H9 (cell line): Measurements from ENCODE around the gene CCT7. TPM values are rescaled to one million over a fixed set of nuclear protein-coding genes. Genes with fewer than 3 reads are reported as not detected.

Experiments
- DNase-seq: peaks from one replicate; pipeline ENCODE4 v3.0.0-alpha.2; 2017
- H2AFZ ChIP-seq: one replicate; pipeline ENCODE4 v1.6.1; 2013; ENCODE audit warnings: mild to moderate bottlenecking, low read length, control low read depth, moderate library complexity
- H2AK5ac ChIP-seq: 2 replicates; pipeline ENCODE4 v1.6.1; 2013; ENCODE audit warnings: low read length, control low read depth, mixed read lengths; ENCODE audit not compliant: insufficient read length
- H2BK120ac ChIP-seq: one replicate; pipeline ENCODE4 v1.6.1; 2013; ENCODE audit warnings: low read depth, mild to moderate bottlenecking, low read length, control low read depth, inconsistent platforms; ENCODE audit not compliant: poor library complexity, severe bottlenecking
- H2BK12ac ChIP-seq: 2 replicates; pipeline ENCODE4 v1.6.1; 2013; ENCODE audit warnings: low read length, control low read depth, mixed read lengths, low read depth; ENCODE audit not compliant: insufficient read length
- H2BK15ac ChIP-seq: 2 replicates; pipeline ENCODE4 v1.6.1; 2013; ENCODE audit warnings: low read depth, low read length, control low read depth
- H2BK20ac ChIP-seq: one replicate; pipeline ENCODE4 v1.6.1; 2013; ENCODE audit warnings: low read depth, mild to moderate bottlenecking, low read length, control low read depth, inconsistent platforms; ENCODE audit not compliant: poor library complexity, severe bottlenecking
- H2BK5ac ChIP-seq: 2 replicates; pipeline ENCODE4 v1.6.1; 2013; ENCODE audit warnings: low read length, control low read depth, mixed read lengths; ENCODE audit not compliant: insufficient read length
- H3K14ac ChIP-seq: 2 replicates; pipeline ENCODE4 v1.6.1; 2013; ENCODE audit warnings: low read length, control low read depth; ENCODE audit not compliant: insufficient read depth
- H3K18ac ChIP-seq: 2 replicates; pipeline ENCODE4 v1.6.1; 2013; ENCODE audit warnings: low read depth, mild to moderate bottlenecking, mixed read lengths, low read length, control low read depth; ENCODE audit not compliant: insufficient read length
- H3K23ac ChIP-seq: 2 replicates; pipeline ENCODE4 v1.6.1; 2013; ENCODE audit warnings: low read length, control low read depth, mixed read lengths, low read depth; ENCODE audit not compliant: insufficient read length
- H3K23me2 ChIP-seq: 2 replicates; pipeline ENCODE4 v1.6.1; 2013; ENCODE audit warnings: low read depth, mild to moderate bottlenecking, mixed read lengths, low read length, control low read depth; ENCODE audit not compliant: insufficient read length, poor library complexity, severe bottlenecking
- H3K27ac ChIP-seq: 2 replicates; pipeline ENCODE4 v1.5.1; 2013; ENCODE audit warnings: low read length, control low read depth, mixed read lengths, low read depth; ENCODE audit not compliant: insufficient read length
- H3K27me3 ChIP-seq: 2 replicates; pipeline ENCODE4 v1.6.1; 2013; ENCODE audit warnings: low read length, control low read depth, inconsistent platforms; ENCODE audit not compliant: insufficient read depth
- H3K4ac ChIP-seq: 2 replicates; pipeline ENCODE4 v1.6.1; 2013; ENCODE audit warnings: low read depth, mild to moderate bottlenecking, control low read depth, inconsistent platforms, low read length, moderate library complexity
- H3K4me1 ChIP-seq: 2 replicates; pipeline ENCODE4 v1.6.1; 2013; ENCODE audit warnings: low read length, control low read depth, inconsistent platforms; ENCODE audit not compliant: insufficient read depth
- H3K4me2 ChIP-seq: 2 replicates; pipeline ENCODE4 v1.6.1; 2013; ENCODE audit warnings: low read length, control low read depth, mixed read lengths; ENCODE audit not compliant: insufficient read length, insufficient read depth
- H3K56ac ChIP-seq: 2 replicates; pipeline ENCODE4 v1.6.1; 2013; ENCODE audit warnings: low read depth, mild to moderate bottlenecking, mixed read lengths, low read length, control low read depth; ENCODE audit not compliant: insufficient read length
- H3K79me1 ChIP-seq: 2 replicates; pipeline ENCODE4 v1.6.1; 2013; ENCODE audit warnings: low read depth, mild to moderate bottlenecking, moderate library complexity, low read length, control low read depth, inconsistent platforms; ENCODE audit not compliant: insufficient read depth, poor library complexity, severe bottlenecking
- H3K79me2 ChIP-seq: 2 replicates; pipeline ENCODE4 v1.6.1; 2013; ENCODE audit warnings: low read length, control low read depth, inconsistent platforms; ENCODE audit not compliant: insufficient read depth
- H3K9ac ChIP-seq: 2 replicates; pipeline ENCODE4 v1.6.1; 2013; ENCODE audit warnings: low read length, control low read depth, mixed read lengths; ENCODE audit not compliant: insufficient read length; ENCODE audit errors: extremely low read depth
- H3K9me3 ChIP-seq: one replicate; pipeline ENCODE4 v1.6.1; 2013; ENCODE audit warnings: low read depth, low read length, inconsistent platforms; ENCODE audit not compliant: control insufficient read depth
- H3T11ph ChIP-seq: one replicate; pipeline ENCODE4 v1.6.1; 2013; ENCODE audit warnings: mild to moderate bottlenecking, low read length, control low read depth, inconsistent platforms
- H4K20me1 ChIP-seq: one replicate; pipeline ENCODE4 v1.6.1; 2013; ENCODE audit not compliant: control insufficient read depth, insufficient read length, insufficient read depth
- H4K5ac ChIP-seq: 2 replicates; pipeline ENCODE4 v1.6.1; 2013; ENCODE audit warnings: low read depth, mild to moderate bottlenecking, mixed read lengths, low read length, control low read depth; ENCODE audit not compliant: insufficient read length
- H4K8ac ChIP-seq: replicated peaks from 2 replicates; pipeline ENCODE4 v1.6.1; 2013; ENCODE audit warnings: low read length, control low read depth, mixed read lengths, low read depth; ENCODE audit not compliant: insufficient read length
- H4K91ac ChIP-seq: 2 replicates; pipeline ENCODE4 v1.6.1; 2013; ENCODE audit warnings: low read depth, mild to moderate bottlenecking, moderate library complexity, mixed read lengths, low read length, control low read depth; ENCODE audit not compliant: insufficient read length
- H3K27ac Mint-ChIP-seq, 3 experiments: 2 replicates in 2 of 3; 3 replicates in 1 of 3; pipeline ENCODE4 v1.8.0; 2020 to 2021; ENCODE audit warnings: mixed read lengths in 3 of 3, mild to moderate bottlenecking in 1 of 3, moderate library complexity in 1 of 3
- H3K27me3 Mint-ChIP-seq: 2 replicates; pipeline ENCODE4 v1.8.0; 2021; ENCODE audit warnings: low read depth, mild to moderate bottlenecking, moderate library complexity, mixed read lengths
- H3K36me3 Mint-ChIP-seq, 3 experiments: 2 replicates in 2 of 3; 3 replicates in 1 of 3; pipeline ENCODE4 v1.8.0; 2020 to 2021; ENCODE audit warnings: low read depth in 3 of 3, mixed read lengths in 3 of 3; ENCODE audit not compliant: insufficient read depth in 1 of 3
- H3K4me1 Mint-ChIP-seq, 2 experiments: 2 replicates each; pipeline ENCODE4 v1.8.0; 2020; ENCODE audit warnings: mixed read lengths in 2 of 2
- H3K4me3 Mint-ChIP-seq, 2 experiments: 2 replicates in 1 of 2; 3 replicates in 1 of 2; pipeline ENCODE4 v1.8.0; 2020 to 2021; ENCODE audit warnings: mild to moderate bottlenecking in 2 of 2, mixed read lengths in 2 of 2, moderate library complexity in 1 of 2
- H3K9me3 Mint-ChIP-seq, 2 experiments: 2 replicates in 1 of 2; 3 replicates in 1 of 2; pipeline ENCODE4 v1.8.0; 2020; ENCODE audit warnings: mild to moderate bottlenecking in 2 of 2, mixed read lengths in 2 of 2, moderate library complexity in 1 of 2
- CTCF ChIP-seq: fragments of 200-600 bp; sonication (generic); conservative IDR thresholded peaks from 3 replicates; pipeline ENCODE4 v1.8.0; 2021; ENCODE audit warnings: antibody characterized with exemption, mild to moderate bottlenecking
- WGBS: extraction: QIAGEN DNeasy Blood & Tissue Kit; methylation state at CpG from one replicate; pipeline ENCODE4 v1.1.7; 2013; ENCODE audit warnings: missing lambda C conversion rate, low lambda C conversion rate, mixed read lengths; ENCODE audit not compliant: insufficient read length; ENCODE audit errors: extremely low coverage; 5-methylcytosine and 5-hydroxymethylcytosine counted together
- total RNA-seq: library from RNA; stranded (reverse); gene quantifications from 2 replicates; pipeline ENCODE4 v1.2.1, GENCODE V29; 2021

The CCT7 gene
- total RNA-seq, 1 experiment from 2014 or later, result 500 TPM

- no peak for TF ChIP-seq CTCF
- H3K79me2 ChIP-seq, result no peaks in the 10 kb centered on the region
- DNase-seq, result no peak
These were observed 22.5 kb downstream of the CCT7 start for GRCh38 chr2:73256618-73256922.

More at GRCh38 chr2:73256618-73256922, 22.5 kb downstream of the CCT7 start:
- Histone ChIP-seq H3K4ac (no peak overlapping the region), H3K9ac (no peak overlapping the region), H2BK20ac (no peak overlapping the region), H3T11ph (no peak overlapping the region), H3K56ac (no peak overlapping the region), H2BK5ac (no peak overlapping the region), H3K4me1 (no peaks in the 10 kb centered on the region), H4K20me1 (no peaks in the 10 kb centered on the region), H2AK5ac (no peak overlapping the region), H2BK12ac (no peak overlapping the region), H3K4me2 (no peak overlapping the region), H3K9me3 (no peaks in the 10 kb centered on the region), H2BK15ac (no peak overlapping the region), H4K8ac (no peak overlapping the region), H2AFZ (no peak overlapping the region), H3K27ac (no peak overlapping the region), H3K27me3 (no peaks in the 10 kb centered on the region), H3K23me2 (no peaks in the 10 kb centered on the region), H3K14ac (no peak overlapping the region), H2BK120ac (no peak overlapping the region), H3K79me1 (no peaks in the 10 kb centered on the region), H3K23ac (no peak overlapping the region), H3K18ac (no peak overlapping the region), H4K5ac (no peak overlapping the region), H4K91ac (no peak overlapping the region)
- Mint-ChIP-seq H3K4me1 (peaks cover 17 to 18% of the 10 kb centered on the region in 2 experiments), H3K27ac (peak overlapping the region in 2 of 3 experiments; percentile 34 to 50; a peak in 2 of 7 replicates), H3K36me3 (peaks cover 21 to 53% (median 28%) of the 10 kb centered on the region in 3 experiments; a peak in 6 of 7 replicates), H3K9me3 (no peaks in the 10 kb centered on the region; a peak in 1 of 5 replicates), H3K27me3 (no peaks in the 10 kb centered on the region), H3K4me3 (no peak overlapping the region)
- no CpG with 5 or more reads among the region's 1 CpG for WGBS
